ENCODE measurements around the gene FAM222A.
A peak's percentile ranks its signal among the peaks of the same experiment; 100 is the strongest.

The FAM222A gene

GRCh38 chr12:109713187-109714070 lies at the start of gene FAM222A:
Gene FAM222A, plus strand, starts transcription at chr12:109713825. Its CDS starts 30,322 bp downstream, at chr12:109744147.
- FAIRE-seq = peak; percentile 93
- DNase-seq (ENCODE audit: insufficient read length, low spot score) = peak; percentile 98

- FAIRE-seq (no peak), DNase-seq (ENCODE audit: insufficient read length, low spot score) (no peak)
Observed at GRCh38 chr12:109664402-109664801, 49.2 kb upstream of the FAM222A start.

- no peak for DNase-seq (ENCODE audit: insufficient read length, low spot score)
- FAIRE-seq = no peak
Observed at GRCh38 chr12:109666068-109666467, 47.6 kb upstream of the FAM222A start.

GRCh38 chr12:109670731-109671130 lies 42.9 kb upstream of the FAM222A start:
- FAIRE-seq (no peak), DNase-seq (ENCODE audit: insufficient read length, low spot score) (no peak)

DNA sequence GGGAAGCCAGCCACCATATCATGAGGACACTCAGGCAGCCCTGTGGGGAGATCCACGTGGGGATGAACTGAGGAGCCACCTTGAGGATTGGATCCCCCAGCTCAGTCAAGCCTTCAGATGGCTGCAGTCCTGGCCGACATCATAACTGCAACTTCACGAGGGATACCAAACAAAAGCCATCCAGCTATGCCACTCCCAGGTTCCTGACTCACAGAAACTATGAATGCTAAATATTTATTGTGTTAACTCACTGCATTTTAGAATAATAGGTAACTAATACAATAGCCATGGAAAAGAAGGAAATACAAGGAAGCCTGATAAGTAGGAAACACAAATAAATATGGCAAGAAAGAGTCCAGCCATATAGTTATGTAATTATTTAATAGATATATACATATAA lies 42.1 kb upstream of the FAM222A start:
- FAIRE-seq = no peak
- DNase-seq (ENCODE audit: insufficient read length, low spot score) = no peak

GRCh38 chr12:109673379-109673778 lies 40.2 kb upstream of the FAM222A start:
- DNase-seq (ENCODE audit: insufficient read length, low spot score) = no peak
- FAIRE-seq = no peak

- DNase-seq (ENCODE audit: insufficient read length, low spot score) = no peak
- FAIRE-seq = no peak
Observed at GRCh38 chr12:109673884-109674283, 39.7 kb upstream of the FAM222A start.

DNA sequence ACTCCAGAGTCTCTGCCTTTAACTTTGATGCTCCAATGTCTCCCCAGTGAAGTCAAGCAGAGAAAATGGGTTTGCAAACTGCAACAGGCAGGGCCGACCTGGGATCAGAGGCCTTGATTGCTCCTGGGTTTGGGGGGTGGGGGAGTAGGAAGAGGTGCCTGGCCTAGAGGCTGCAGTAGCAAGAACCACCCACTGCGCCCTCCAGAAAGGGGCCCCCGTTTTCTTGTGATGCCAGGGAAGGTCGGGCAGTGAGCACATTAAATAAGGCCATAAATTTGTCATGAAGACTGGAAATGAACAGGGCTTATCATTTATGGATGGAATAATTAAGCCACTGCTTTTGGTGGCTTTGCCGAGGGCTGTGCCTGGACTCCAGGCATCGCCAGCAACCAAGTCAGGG lies 38.2 kb upstream of the FAM222A start:
- DNase-seq (ENCODE audit: insufficient read length, low spot score) (no peak), FAIRE-seq (no peak)

- FAIRE-seq = no peak
- no peak for DNase-seq (ENCODE audit: insufficient read length, low spot score)
Observed at GRCh38 chr12:109677279-109677691, 36.3 kb upstream of the FAM222A start.

- no peak for FAIRE-seq
Observed at GRCh38 chr12:109678719-109679118, 34.9 kb upstream of the FAM222A start.

GRCh38 chr12:109679501-109680263 lies 33.9 kb upstream of the FAM222A start:
- no peak for DNase-seq (ENCODE audit: insufficient read length, low spot score)
- no peak for FAIRE-seq

More at GRCh38 chr12:109678719-109679118, 34.9 kb upstream of the FAM222A start:
- DNase-seq (ENCODE audit: insufficient read length, low spot score) = no peak

DNA sequence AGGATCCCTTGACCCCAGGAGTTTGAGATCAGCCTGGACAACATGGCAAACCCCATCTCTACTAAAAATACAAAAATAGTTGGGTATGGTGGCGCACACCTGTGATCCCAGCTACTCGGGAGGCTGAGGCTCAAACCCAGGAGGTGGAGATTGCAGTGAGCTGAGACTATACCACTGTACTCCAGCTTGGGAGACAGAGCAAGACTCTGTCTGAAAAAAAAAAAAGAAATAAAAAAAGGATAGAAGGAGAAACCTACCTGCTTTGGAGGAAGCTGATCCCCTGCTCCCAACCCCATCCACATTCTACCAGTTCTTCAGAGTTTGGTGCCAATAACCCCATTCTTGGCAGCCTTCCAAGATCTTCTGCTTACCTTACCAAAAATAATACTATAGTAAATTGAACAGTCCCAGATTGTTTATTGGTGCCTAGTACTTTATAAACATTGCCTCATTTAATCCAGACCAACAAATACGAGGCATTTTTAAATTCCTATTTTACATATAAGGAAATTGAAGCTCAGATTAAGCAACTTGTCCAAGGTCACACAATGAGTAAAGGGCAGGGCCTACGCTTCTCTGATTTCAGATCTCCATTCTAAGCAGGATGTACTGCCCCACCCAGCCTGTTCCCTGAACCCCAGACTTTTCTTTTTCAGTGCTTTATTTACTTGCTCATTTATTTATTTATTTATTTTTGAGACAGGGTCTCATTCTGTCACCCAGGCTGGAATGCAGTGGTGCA lies 33.2 kb upstream of the FAM222A start:
- no peak for DNase-seq (ENCODE audit: insufficient read length, low spot score)

GRCh38 chr12:109681986-109682707 lies 31.5 kb upstream of the FAM222A start:
- FAIRE-seq (no peak), DNase-seq (ENCODE audit: insufficient read length, low spot score) (no peak)

More for the DNA sequence above, 33.2 kb upstream of the FAM222A start:
- FAIRE-seq = no peak

DNA sequence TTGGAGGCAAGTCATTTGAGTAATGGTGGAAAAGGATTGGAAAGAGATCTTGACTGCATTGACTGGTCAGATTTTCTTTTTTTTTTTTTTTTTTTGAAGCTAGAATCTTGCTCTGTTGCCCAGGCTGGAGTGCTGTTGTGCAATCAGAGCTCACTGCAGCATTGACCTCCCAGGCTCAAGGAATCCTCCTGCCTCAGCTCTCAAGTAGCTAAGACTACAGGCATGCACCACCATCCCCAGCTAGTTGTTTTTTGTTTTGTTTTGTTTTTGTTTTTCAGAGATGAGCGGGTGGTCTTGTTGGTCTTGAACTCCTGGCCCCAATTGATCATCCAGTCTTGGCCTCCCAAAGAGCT lies 30.9 kb upstream of the FAM222A start:
- FAIRE-seq (no peak), DNase-seq (ENCODE audit: insufficient read length, low spot score) (no peak)

DNA sequence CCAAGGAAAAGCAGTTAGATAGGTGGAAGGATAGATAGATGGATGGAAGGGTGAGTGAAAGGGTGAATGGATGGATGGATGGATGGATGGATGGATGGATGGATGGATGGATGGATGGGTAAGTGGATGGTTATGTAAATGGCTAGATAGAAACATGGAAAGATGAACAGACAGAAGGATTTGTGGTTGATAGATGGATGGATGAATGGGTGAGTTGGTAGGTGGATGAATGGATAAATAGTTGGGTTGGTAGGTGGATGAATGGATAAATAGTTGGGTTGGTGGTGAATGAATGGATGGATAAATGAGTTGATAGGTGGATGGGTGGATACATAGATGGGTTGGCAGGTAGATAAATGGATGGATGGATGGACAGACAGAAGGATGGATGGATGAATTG lies 30.3 kb upstream of the FAM222A start:
- DNase-seq (ENCODE audit: insufficient read length, low spot score) = no peak
- FAIRE-seq = no peak

DNA sequence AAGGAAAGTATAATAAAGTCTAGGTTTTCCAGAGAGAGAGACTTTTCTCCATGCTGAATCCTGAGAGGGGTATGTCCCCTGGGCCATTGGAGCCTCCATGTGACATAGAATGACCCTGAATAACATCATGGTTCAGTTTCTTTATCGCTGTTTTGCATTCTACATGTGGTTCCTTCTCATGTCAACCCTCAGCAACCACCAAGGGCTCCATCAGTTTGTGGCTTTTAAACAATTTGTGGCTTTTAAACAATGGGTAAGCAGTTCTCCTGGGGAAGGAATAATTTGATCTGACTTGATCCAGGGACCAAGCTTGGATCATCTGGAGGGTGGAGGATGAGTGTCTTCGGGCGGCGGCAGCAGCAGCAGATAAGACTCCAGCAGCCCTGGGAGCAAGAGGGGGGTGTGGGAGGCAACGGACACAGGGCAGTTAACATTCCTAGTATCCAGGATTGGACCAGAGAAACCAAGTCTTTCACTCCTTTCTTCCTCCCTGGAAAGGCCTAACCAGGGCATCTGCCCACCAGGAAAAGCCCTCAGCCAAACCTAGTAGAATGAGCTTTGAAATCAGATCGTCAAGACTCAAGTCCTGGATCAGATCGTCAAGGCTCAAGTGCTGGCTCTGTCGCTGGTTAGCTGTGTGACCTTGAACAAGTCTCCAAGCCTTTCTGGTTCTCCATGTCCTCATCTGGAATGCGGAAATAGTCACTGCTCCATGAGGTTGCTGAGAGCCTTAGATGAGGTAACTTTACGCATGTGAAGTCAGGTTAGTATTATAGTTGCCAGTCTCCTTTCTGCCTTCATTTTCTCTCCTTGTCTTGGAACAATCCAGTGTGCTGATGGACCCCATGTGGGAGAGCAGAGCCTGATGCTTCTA lies 27.8 kb upstream of the FAM222A start:
- DNase-seq (ENCODE audit: insufficient read length, low spot score) = no peak
- FAIRE-seq = no peak

GRCh38 chr12:109686523-109686922 lies 27.1 kb upstream of the FAM222A start:
- no peak for FAIRE-seq

GRCh38 chr12:109687250-109687649 lies 26.4 kb upstream of the FAM222A start:
- FAIRE-seq (no peak), DNase-seq (ENCODE audit: insufficient read length, low spot score) (no peak)

More at GRCh38 chr12:109686523-109686922, 27.1 kb upstream of the FAM222A start:
- no peak for DNase-seq (ENCODE audit: insufficient read length, low spot score)

- FAIRE-seq (no peak), DNase-seq (ENCODE audit: insufficient read length, low spot score) (no peak)
Observed at GRCh38 chr12:109689426-109689825, 24.2 kb upstream of the FAM222A start.
